Measurements from ENCODE around the gene SAMD4A.
"Not testable (repeated sequence)": the region's sequence is repeated elsewhere in the genome, so short reads cannot be mapped to it uniquely, and the experiment has no call there.

GRCh38 chr14:54801482-54801881 lies 234.6 kb downstream of the SAMD4A start:
- TF ChIP-seq CTCF, POLR2A (IDR thresholded peaks at IDR 0.05): not testable (repeated sequence)
